Measurements from ENCODE around the gene PNPLA2.

DNA sequence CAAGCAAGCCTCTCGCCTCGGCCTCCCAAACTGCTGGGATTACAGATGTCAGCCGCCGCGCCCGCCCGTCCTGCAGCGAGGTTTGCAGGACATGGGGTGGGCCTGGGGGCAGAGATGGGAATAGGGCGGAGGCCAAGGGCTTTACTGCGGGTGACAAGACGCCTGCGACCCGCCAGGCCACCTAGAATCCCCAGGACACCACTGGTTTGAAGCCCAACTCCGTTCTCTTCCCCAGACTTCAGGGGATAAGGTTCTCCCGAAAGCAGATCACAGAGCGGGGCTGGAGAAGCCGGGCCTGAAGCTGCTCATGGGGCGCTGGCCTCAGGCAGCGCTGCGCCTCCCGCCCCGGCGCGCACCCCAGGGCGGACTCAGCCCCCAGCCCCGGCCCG is 23.3 kb downstream of the PNPLA2 start:
- TF ChIP-seq, protein P1, sequence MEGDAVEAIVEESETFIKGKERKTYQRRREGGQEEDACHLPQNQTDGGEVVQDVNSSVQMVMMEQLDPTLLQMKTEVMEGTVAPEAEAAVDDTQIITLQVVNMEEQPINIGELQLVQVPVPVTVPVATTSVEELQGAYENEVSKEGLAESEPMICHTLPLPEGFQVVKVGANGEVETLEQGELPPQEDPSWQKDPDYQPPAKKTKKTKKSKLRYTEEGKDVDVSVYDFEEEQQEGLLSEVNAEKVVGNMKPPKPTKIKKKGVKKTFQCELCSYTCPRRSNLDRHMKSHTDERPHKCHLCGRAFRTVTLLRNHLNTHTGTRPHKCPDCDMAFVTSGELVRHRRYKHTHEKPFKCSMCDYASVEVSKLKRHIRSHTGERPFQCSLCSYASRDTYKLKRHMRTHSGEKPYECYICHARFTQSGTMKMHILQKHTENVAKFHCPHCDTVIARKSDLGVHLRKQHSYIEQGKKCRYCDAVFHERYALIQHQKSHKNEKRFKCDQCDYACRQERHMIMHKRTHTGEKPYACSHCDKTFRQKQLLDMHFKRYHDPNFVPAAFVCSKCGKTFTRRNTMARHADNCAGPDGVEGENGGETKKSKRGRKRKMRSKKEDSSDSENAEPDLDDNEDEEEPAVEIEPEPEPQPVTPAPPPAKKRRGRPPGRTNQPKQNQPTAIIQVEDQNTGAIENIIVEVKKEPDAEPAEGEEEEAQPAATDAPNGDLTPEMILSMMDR (IDR thresholded peaks at IDR 0.05; ENCODE audit: control extremely low read depth in 1 of 3, insufficient read depth in 1 of 3, low read depth in 1 of 3, low read length in 3 of 3): no peak
- TF ChIP-seq SP1 (IDR thresholded peaks at IDR 0.05; ENCODE audit: low read depth, low read length) (no peak), SIRT6 (IDR thresholded peaks at IDR 0.05; ENCODE audit: low read length) (no peak), CREB1 (IDR thresholded peaks at IDR 0.05) (no peak), CEBPB (IDR thresholded peaks at IDR 0.05; ENCODE audit: low read depth, low read length) (no peak), TAF1 (IDR thresholded peaks at IDR 0.05; ENCODE audit: low read depth, low read length) (no peak), TEAD4 (IDR thresholded peaks at IDR 0.05; ENCODE audit: low read depth, low read length) (no peak), RAD21 (IDR thresholded peaks at IDR 0.05 in 1 of 2, conservative IDR thresholded peaks at IDR 0.05 in 1 of 2; ENCODE audit: low read depth in 2 of 2, low read length in 2 of 2) (no peak), NRF1 (IDR thresholded peaks at IDR 0.05; ENCODE audit: low read depth, low read length) (no peak)
- TF ChIP-seq, protein P2, sequence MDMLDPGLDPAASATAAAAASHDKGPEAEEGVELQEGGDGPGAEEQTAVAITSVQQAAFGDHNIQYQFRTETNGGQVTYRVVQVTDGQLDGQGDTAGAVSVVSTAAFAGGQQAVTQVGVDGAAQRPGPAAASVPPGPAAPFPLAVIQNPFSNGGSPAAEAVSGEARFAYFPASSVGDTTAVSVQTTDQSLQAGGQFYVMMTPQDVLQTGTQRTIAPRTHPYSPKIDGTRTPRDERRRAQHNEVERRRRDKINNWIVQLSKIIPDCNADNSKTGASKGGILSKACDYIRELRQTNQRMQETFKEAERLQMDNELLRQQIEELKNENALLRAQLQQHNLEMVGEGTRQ (IDR thresholded peaks at IDR 0.05; ENCODE audit: low read length): no peak

Measured in H1 (cell line).